Hepatocyte (in vitro differentiated cells): ENCODE results near the gene CSPG4.

Experiments used
- EZH2 ChIP-seq: fragments of 200-600 bp; sonication (generic); IDR thresholded peaks from 2 replicates; pipeline ENCODE4 v1.6.1; 2016; ENCODE audit warnings: antibody characterized with exemption, mild to moderate bottlenecking, borderline replicate concordance
- TF ChIP-seq, protein P1 (sequence below): fragments of 200-600 bp; sonication (generic); IDR thresholded peaks from 2 replicates; pipeline ENCODE4 v1.5.1; 2016; ENCODE audit warnings: antibody characterized with exemption, mild to moderate bottlenecking; ENCODE audit not compliant: poor library complexity

DNA sequence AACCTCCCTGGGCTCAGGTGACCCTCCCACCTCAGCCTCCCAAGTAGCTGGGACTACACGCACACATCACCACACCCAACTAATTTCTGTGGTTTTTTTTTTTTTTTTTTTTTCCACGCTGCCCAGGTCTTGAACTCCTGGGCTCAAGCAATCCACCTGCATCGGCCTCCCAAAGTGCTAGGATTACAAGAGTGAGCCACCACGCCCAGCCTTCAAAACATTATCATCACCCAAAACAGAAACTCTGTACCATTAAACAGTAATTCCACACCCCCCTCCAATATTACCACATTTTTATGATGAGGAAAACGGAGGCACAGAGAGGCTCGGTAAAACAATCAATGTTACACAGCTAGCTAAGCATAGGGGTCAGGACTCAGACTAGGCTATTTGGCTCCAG lies 76.6 kb downstream of the CSPG4 start:
- TF ChIP-seq, protein P1, sequence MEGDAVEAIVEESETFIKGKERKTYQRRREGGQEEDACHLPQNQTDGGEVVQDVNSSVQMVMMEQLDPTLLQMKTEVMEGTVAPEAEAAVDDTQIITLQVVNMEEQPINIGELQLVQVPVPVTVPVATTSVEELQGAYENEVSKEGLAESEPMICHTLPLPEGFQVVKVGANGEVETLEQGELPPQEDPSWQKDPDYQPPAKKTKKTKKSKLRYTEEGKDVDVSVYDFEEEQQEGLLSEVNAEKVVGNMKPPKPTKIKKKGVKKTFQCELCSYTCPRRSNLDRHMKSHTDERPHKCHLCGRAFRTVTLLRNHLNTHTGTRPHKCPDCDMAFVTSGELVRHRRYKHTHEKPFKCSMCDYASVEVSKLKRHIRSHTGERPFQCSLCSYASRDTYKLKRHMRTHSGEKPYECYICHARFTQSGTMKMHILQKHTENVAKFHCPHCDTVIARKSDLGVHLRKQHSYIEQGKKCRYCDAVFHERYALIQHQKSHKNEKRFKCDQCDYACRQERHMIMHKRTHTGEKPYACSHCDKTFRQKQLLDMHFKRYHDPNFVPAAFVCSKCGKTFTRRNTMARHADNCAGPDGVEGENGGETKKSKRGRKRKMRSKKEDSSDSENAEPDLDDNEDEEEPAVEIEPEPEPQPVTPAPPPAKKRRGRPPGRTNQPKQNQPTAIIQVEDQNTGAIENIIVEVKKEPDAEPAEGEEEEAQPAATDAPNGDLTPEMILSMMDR, result no peak
- no peak for TF ChIP-seq EZH2
